ENCODE results near the gene RYR3. TPM values are rescaled to one million over a fixed set of nuclear protein-coding genes. Genes with fewer than 3 reads are reported as not detected.

RYR3 gene
- total RNA-seq, 1 donor from 2014 or later, result 1.5 TPM

DNA sequence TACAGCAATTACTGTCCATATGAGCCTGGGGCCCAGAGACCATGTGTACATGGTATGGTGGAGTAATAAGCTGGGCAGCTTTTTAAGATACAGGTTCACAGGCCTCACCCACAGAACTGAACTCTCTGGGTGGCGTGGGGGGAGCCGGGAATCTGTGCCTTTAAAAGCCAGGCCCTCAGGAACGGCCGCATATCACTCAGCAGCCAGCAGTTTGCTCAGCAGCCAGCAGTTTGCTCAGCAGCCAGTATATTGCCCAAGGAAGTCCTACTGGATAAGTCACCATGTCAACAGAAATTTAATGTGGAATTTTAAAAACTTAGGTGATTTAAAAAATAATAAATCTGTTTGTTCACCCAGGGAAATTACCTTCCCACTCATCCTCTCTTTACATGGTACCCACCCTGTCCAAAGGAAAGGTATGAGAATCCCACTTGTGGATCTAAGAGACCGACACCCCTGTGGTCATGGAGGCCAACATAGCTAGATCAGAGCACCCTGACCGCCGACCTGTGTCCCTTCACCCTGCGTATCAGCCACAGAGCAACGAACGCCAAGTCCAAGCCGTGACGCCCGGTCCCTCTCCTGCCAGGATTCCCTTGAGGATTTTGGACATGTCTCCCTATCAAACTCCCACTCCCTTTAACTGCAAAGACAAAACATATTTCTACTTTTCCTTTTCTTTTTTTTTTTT, 561.8 kb downstream of the RYR3 start:
- Mint-ChIP-seq H3K27me3 (ENCODE audit: low read depth, unreplicated experiment) (no peaks in the 10 kb centered on the region), H3K4me3 (ENCODE audit: unreplicated experiment) (no peak overlapping the region), H3K4me1 (ENCODE audit: low read depth, unreplicated experiment) (peaks cover 7% of the 10 kb centered on the region), H3K27ac (ENCODE audit: unreplicated experiment) (no peak overlapping the region), H3K36me3 (ENCODE audit: low read depth, unreplicated experiment) (peaks cover 1% of the 10 kb centered on the region), H3K9me3 (ENCODE audit: unreplicated experiment) (no peaks in the 10 kb centered on the region)
- Histone ChIP-seq H4K20me1 (ENCODE audit: insufficient read depth, low read length) (peaks cover 5% of the 10 kb centered on the region), H3K9ac (ENCODE audit: low read length) (no peak overlapping the region), H3K4me3 (ENCODE audit: insufficient read depth, low read depth, low read length) (no peak overlapping the region), H3K4me1 (ENCODE audit: insufficient read depth, low read length) (no peaks in the 10 kb centered on the region), H3K36me3 (ENCODE audit: insufficient read depth, low read length) (no peaks in the 10 kb centered on the region), H3K9me3 (ENCODE audit: insufficient read depth, low read depth, low read length) (no peaks in the 10 kb centered on the region), H3K79me2 (ENCODE audit: insufficient read depth, low read length) (no peaks in the 10 kb centered on the region), H3K4me2 (ENCODE audit: low read length) (no peak overlapping the region), H3K27ac (ENCODE audit: low read depth, low read length) (no peak overlapping the region), H2AFZ (ENCODE audit: low read depth, low read length) (no peak overlapping the region), H3K27me3 (ENCODE audit: insufficient read depth, low read length) (no peaks in the 10 kb centered on the region)
- DNase-seq (ENCODE audit: low read depth) (no peak), FAIRE-seq (no peak)
- TF ChIP-seq CTCF (IDR thresholded peaks at IDR 0.05; ENCODE audit: insufficient read depth, low read depth, low read length) (no peak), EZH2 (IDR thresholded peaks at IDR 0.05; ENCODE audit: insufficient read depth, low read length) (no peak)

DNA sequence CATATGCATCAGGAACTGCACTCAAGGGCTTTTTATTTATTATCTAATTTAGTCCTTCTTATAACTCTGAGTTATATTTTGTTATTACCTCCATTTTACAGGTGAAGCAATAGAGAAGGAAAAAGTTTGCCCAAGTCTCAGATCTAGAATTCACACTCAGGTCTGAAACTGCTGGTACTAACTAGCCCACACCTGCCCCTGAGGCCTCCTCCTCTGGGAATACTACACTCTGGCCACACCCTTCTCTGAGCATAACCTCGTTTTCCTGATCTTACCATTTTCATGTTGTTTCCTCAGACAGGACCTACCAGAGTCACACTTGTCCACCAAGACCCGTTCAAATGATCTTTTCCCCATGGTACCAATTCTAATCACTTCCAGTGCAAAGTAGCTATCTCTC, 563.4 kb downstream of the RYR3 start:
- Histone ChIP-seq H3K27ac (ENCODE audit: low read depth, low read length) (no peak overlapping the region), H3K9me3 (ENCODE audit: insufficient read depth, low read depth, low read length) (no peaks in the 10 kb centered on the region), H4K20me1 (ENCODE audit: insufficient read depth, low read length) (peaks cover 5% of the 10 kb centered on the region), H3K4me2 (ENCODE audit: low read length) (no peak overlapping the region), H3K4me1 (ENCODE audit: insufficient read depth, low read length) (no peaks in the 10 kb centered on the region), H3K27me3 (ENCODE audit: insufficient read depth, low read length) (no peaks in the 10 kb centered on the region), H3K36me3 (ENCODE audit: insufficient read depth, low read length) (no peaks in the 10 kb centered on the region), H3K79me2 (ENCODE audit: insufficient read depth, low read length) (no peaks in the 10 kb centered on the region), H3K4me3 (ENCODE audit: insufficient read depth, low read depth, low read length) (no peak overlapping the region), H2AFZ (ENCODE audit: low read depth, low read length) (no peak overlapping the region), H3K9ac (ENCODE audit: low read length) (no peak overlapping the region)
- H3K4me3 Mint-ChIP-seq (ENCODE audit: unreplicated experiment), result no peak overlapping the region
- no peaks in the 10 kb centered on the region for H3K36me3 Mint-ChIP-seq (ENCODE audit: low read depth, unreplicated experiment)
- peaks cover 7% of the 10 kb centered on the region for H3K4me1 Mint-ChIP-seq (ENCODE audit: low read depth, unreplicated experiment)
- no peak for DNase-seq (ENCODE audit: low read depth)
- TF ChIP-seq CTCF (IDR thresholded peaks at IDR 0.05; ENCODE audit: insufficient read depth, low read depth, low read length), result no peak
- TF ChIP-seq EZH2 (IDR thresholded peaks at IDR 0.05; ENCODE audit: insufficient read depth, low read length), result no peak
- H3K27ac Mint-ChIP-seq (ENCODE audit: unreplicated experiment), result no peak overlapping the region
- FAIRE-seq, result no peak
- H3K27me3 Mint-ChIP-seq (ENCODE audit: low read depth, unreplicated experiment), result no peaks in the 10 kb centered on the region
- H3K9me3 Mint-ChIP-seq (ENCODE audit: unreplicated experiment), result no peaks in the 10 kb centered on the region

DNA sequence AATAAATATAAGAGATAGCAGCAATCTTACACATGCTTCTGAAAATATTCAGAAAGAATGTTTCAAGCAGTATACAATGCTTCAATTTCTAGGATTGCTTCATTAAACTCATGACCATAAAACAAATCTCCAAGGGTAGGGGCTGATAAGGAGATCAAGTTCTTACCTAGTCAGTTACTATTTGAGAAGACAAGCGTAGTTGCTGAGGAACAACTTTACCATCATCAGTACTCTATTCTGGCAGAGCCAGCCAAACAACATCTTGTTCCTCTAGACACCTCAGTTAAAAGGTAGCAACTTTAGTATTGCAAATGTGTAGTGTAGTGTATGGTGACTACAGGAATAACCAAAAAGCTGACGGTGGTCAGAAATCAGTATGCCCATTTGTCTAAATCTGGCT, 572.2 kb downstream of the RYR3 start:
- H3K27ac ChIP-seq (ENCODE audit: low read depth, low read length), result no peak overlapping the region
- no peak overlapping the region for H3K27ac Mint-ChIP-seq (ENCODE audit: unreplicated experiment)
- H3K4me3 ChIP-seq (ENCODE audit: insufficient read depth, low read depth, low read length), result no peak overlapping the region
- H3K4me2 ChIP-seq (ENCODE audit: low read length), result no peak overlapping the region
- peaks cover 2% of the 10 kb centered on the region for H3K9me3 Mint-ChIP-seq (ENCODE audit: unreplicated experiment)
- no peak overlapping the region for H2AFZ ChIP-seq (ENCODE audit: low read depth, low read length)
- H3K4me3 Mint-ChIP-seq (ENCODE audit: unreplicated experiment), result no peak overlapping the region
- H3K36me3 Mint-ChIP-seq (ENCODE audit: low read depth, unreplicated experiment), result peaks cover 2% of the 10 kb centered on the region
- no peak overlapping the region for H3K9ac ChIP-seq (ENCODE audit: low read length)
- TF ChIP-seq CTCF (IDR thresholded peaks at IDR 0.05; ENCODE audit: insufficient read depth, low read depth, low read length), result no peak
- TF ChIP-seq EZH2 (IDR thresholded peaks at IDR 0.05; ENCODE audit: insufficient read depth, low read length), result no peak
- H3K4me1 ChIP-seq (ENCODE audit: insufficient read depth, low read length), result no peaks in the 10 kb centered on the region
- H4K20me1 ChIP-seq (ENCODE audit: insufficient read depth, low read length), result peaks cover 21% of the 10 kb centered on the region
- no peaks in the 10 kb centered on the region for H3K27me3 Mint-ChIP-seq (ENCODE audit: low read depth, unreplicated experiment)
- peaks cover 2% of the 10 kb centered on the region for H3K4me1 Mint-ChIP-seq (ENCODE audit: low read depth, unreplicated experiment)
- no peaks in the 10 kb centered on the region for H3K9me3 ChIP-seq (ENCODE audit: insufficient read depth, low read depth, low read length)
- no peaks in the 10 kb centered on the region for H3K36me3 ChIP-seq (ENCODE audit: insufficient read depth, low read length)
- H3K27me3 ChIP-seq (ENCODE audit: insufficient read depth, low read length), result no peaks in the 10 kb centered on the region
- DNase-seq (ENCODE audit: low read depth) (no peak), FAIRE-seq (no peak)
- H3K79me2 ChIP-seq (ENCODE audit: insufficient read depth, low read length), result no peaks in the 10 kb centered on the region

Measured in astrocyte (in vitro differentiated cells and primary cell).